Stomach (tissue), 9 donors: ENCODE data around the gene CSNK1G1. TPM values are rescaled to one million over a fixed set of nuclear protein-coding genes. Genes with fewer than 3 reads are reported as not detected.
A peak's percentile ranks its signal among the peaks of the same experiment; 100 is the strongest.

Experiments used
- DNase-seq, 2 donors: peaks; one replicate each; pipeline versions ENCODE4 v3.0.0 to v3.0.0-alpha.2; 2013 to 2019
- H3K27ac ChIP-seq, 5 donors: fragments of 200-600 bp in 4 of 5; sonication (generic) in 4 of 5; one replicate each; pipeline ENCODE4 v1.5.1; 2013 to 2019; ENCODE audit warnings: mild to moderate bottlenecking in 1 of 5, moderate library complexity in 1 of 5
- H3K27me3 ChIP-seq, 3 donors: fragments of 200-600 bp; sonication (generic); one replicate each; pipeline ENCODE4 v1.5.1; 2017 to 2019; ENCODE audit warnings: mixed run types in 1 of 3
- H3K36me3 ChIP-seq, 4 donors: fragments of 200-600 bp; sonication (generic); 1 replicate in 3 of 4; 2 replicates in 1 of 4; pipeline ENCODE4 v1.5.1; 2016 to 2019
- H3K4me1 ChIP-seq, 4 donors: fragments of 200-600 bp; sonication (generic); one replicate each; pipeline ENCODE4 v1.5.1; 2016 to 2019
- H3K4me3 ChIP-seq, 4 donors: fragments of 200-600 bp; sonication (generic) in 3 of 4; one replicate each; pipeline ENCODE4 v1.5.1; 2016 to 2019; ENCODE audit warnings: mild to moderate bottlenecking in 1 of 4
- H3K9me3 ChIP-seq, 4 donors: fragments of 200-600 bp; sonication (generic); one replicate each; pipeline ENCODE4 v1.5.1; 2016 to 2019
- CTCF ChIP-seq, 7 experiments: fragments of 450-650 bp in 4 of 7; fragments of 200-600 bp in 3 of 7; sonication (generic) in 3 of 7; IDR thresholded peaks; one replicate each; pipeline ENCODE4 v1.5.1; 2016 to 2019; ENCODE audit warnings: antibody characterized with exemption in 7 of 7, control low read depth in 2 of 7, mild to moderate bottlenecking in 1 of 7
- EP300 ChIP-seq: sonication (generic); formaldehyde crosslinking; IDR thresholded peaks from one replicate; pipeline ENCODE4 v1.6.1; 2017; ENCODE audit warnings: antibody characterized with exemption
- POLR2A ChIP-seq, 4 donors: fragments of 450-650 bp; IDR thresholded peaks; one replicate each; pipeline ENCODE4 v1.6.1; 2016; ENCODE audit warnings: antibody characterized with exemption in 4 of 4, control low read depth in 2 of 4, mild to moderate bottlenecking in 1 of 4, moderate library complexity in 1 of 4
- POLR2AphosphoS5 ChIP-seq, 3 donors: sonication (generic); formaldehyde crosslinking; IDR thresholded peaks; one replicate each; pipeline ENCODE4 v1.6.1; 2016; ENCODE audit warnings: antibody characterized with exemption in 3 of 3
- WGBS, 5 donors: extraction: QIAGEN DNeasy Blood & Tissue Kit in 3 of 5; methylation state at CpG; one replicate each; pipeline versions ENCODE4 v1.1.5 to v1.1.7; 2013 to 2018; 5-methylcytosine and 5-hydroxymethylcytosine counted together
- intact Hi-C: fragments of 100-400 bp; cut with DNase I; formaldehyde crosslinking; loops from one replicate; pipeline ENCODE4 v1.15.1; 2023; ENCODE audit warnings: low total_unique reads
- polyA plus RNA-seq, 3 donors: library from polyadenylated mRNA; stranded (reverse); fragments of 200-250 nt; gene quantifications; one replicate each; pipeline ENCODE4 v1.2.3, GENCODE V29; 2013
- total RNA-seq, 5 donors: library from RNA; depleted of rRNA; stranded (reverse); fragments of >200 nt; gene quantifications; one replicate each; pipeline versions ENCODE4 v1.1.0 to v1.2.3, GENCODE V29; 2014 to 2016
- donor health status: healthy with polysubstance abuse.
- donor health status: Bipolar disorder and iron deficiency.
- donor health status: healthy.

The CSNK1G1 gene
- total and polyA plus RNA-seq, 8 donors, result 2.4 to 63.1 (median 5.4) TPM

GRCh38 chr15:64136347-64136746 is 219.6 kb downstream of the CSNK1G1 start:
- H3K27ac ChIP-seq, result no peak overlapping the region
- WGBS, 5 donors, result 82 to 91% (median 88%) methylated on average over 7 of the region's 7 CpGs
- no peak overlapping the region for H3K4me3 ChIP-seq
- no peaks in the 10 kb centered on the region for H3K27me3 ChIP-seq
- intact Hi-C loops, result no loop called here
- TF ChIP-seq POLR2A (IDR thresholded peaks at IDR 0.05) (no peak), EP300 (no peak), POLR2AphosphoS5 (IDR thresholded peaks at IDR 0.05) (no peak), CTCF (IDR thresholded peaks at IDR 0.05) (no peak)
- H3K9me3 ChIP-seq, result no peaks in the 10 kb centered on the region
- H3K4me1 ChIP-seq, result peaks cover 0 to 9% (median 0%) of the 10 kb centered on the region in 4 donors
- DNase-seq, result no peak
- H3K36me3 ChIP-seq, result peaks cover 66 to 89% (median 88%) of the 10 kb centered on the region in 4 donors

- TF ChIP-seq EP300 (no peak), POLR2A (IDR thresholded peaks at IDR 0.05) (no peak), POLR2AphosphoS5 (IDR thresholded peaks at IDR 0.05) (no peak), CTCF (IDR thresholded peaks at IDR 0.05) (no peak)
- Histone ChIP-seq H3K36me3 (peaks cover 82 to 96% (median 96%) of the 10 kb centered on the region in 4 donors), H3K27me3 (no peaks in the 10 kb centered on the region), H3K4me1 (peaks cover 0 to 9% (median 0%) of the 10 kb centered on the region in 4 donors), H3K9me3 (no peaks in the 10 kb centered on the region), H3K4me3 (no peak overlapping the region), H3K27ac (no peak overlapping the region)
- 60 to 79% (median 65%) methylated on average over 2 to 9 of the region's 9 CpGs for WGBS, 5 donors
- intact Hi-C loops, result no loop called here
- DNase-seq, result peak; percentile 66 to 73
Measured at GRCh38 chr15:64134345-64134829, 221.6 kb downstream of the CSNK1G1 start.

- TF ChIP-seq POLR2AphosphoS5 (IDR thresholded peaks at IDR 0.05), result no peak
- no peak for TF ChIP-seq CTCF (IDR thresholded peaks at IDR 0.05)
- no peak for TF ChIP-seq EP300
- TF ChIP-seq POLR2A (IDR thresholded peaks at IDR 0.05), result no peak
- 92 to 96% (median 93%) methylated on average over 10 of the region's 10 CpGs for WGBS, 5 donors
- H3K4me1 ChIP-seq, result peaks cover 0 to 9% (median 0%) of the 10 kb centered on the region in 4 donors
- no peak overlapping the region for H3K4me3 ChIP-seq
- H3K27ac ChIP-seq, result no peak overlapping the region
- H3K27me3 ChIP-seq, result no peaks in the 10 kb centered on the region
- no peaks in the 10 kb centered on the region for H3K9me3 ChIP-seq
- peaks cover 82 to 100% (median 100%) of the 10 kb centered on the region in 4 donors for H3K36me3 ChIP-seq
- intact Hi-C loops, result no loop called here
- DNase-seq, result no peak
Measured at GRCh38 chr15:64133623-64134344, 222.2 kb downstream of the CSNK1G1 start.

- intact Hi-C loops, result no loop called here
- no peak for TF ChIP-seq POLR2A (IDR thresholded peaks at IDR 0.05)
- no peak for TF ChIP-seq POLR2AphosphoS5 (IDR thresholded peaks at IDR 0.05)
- no peak for TF ChIP-seq CTCF (IDR thresholded peaks at IDR 0.05)
- TF ChIP-seq EP300, result no peak
- Histone ChIP-seq H3K27me3 (no peaks in the 10 kb centered on the region), H3K36me3 (peaks cover 80 to 100% (median 100%) of the 10 kb centered on the region in 4 donors), H3K9me3 (no peaks in the 10 kb centered on the region), H3K27ac (no peak overlapping the region), H3K4me3 (no peak overlapping the region), H3K4me1 (peaks cover 0 to 9% (median 0%) of the 10 kb centered on the region in 4 donors)
- DNase-seq, result no peak
- WGBS, 5 donors, result 82 to 94% (median 90%) methylated on average over 4 of the region's 4 CpGs
Measured at GRCh38 chr15:64132217-64132616, 223.8 kb downstream of the CSNK1G1 start.
